ENCODE measurements around the gene CLIC5. TPM values are rescaled to one million over a fixed set of nuclear protein-coding genes. Genes with fewer than 3 reads are reported as not detected.

CLIC5 gene
- total RNA-seq, 4 donors from 2014 or later, result 2.8 to 6.9 (median 5.0) TPM

DNA sequence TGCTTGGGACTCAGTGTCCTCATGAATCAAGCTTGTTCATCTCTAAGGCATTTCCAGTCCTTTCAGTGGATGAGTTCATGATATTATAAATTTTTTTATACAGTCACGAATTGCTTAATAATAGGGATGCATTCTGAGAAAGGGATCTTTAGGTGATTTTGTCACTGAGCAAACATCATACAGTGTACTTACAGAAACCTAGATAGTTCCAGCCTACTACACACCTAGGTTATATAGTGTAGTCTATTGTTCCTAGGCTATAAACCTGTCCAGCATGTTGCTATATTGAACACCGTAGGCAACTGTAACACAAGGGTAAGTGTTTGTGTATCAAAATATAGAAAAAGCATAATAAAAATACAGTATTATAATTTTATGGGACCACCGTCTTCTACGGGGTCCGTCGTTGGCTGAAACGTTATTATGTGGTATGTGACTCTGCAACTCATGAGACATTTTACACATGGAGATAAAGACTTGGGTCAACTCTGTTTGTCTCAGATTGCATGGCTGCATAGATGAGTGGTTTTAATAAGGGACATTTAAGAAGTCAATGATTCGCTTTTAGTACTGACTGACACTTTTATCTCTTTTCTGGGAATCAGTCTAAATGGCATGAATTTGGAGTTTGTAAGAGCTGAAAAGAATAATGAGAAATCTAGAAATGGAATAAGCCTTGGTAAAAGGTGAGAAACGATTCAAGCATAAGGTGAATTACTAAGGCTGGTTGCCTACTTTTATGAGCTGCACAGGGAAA is 33.2 kb downstream of the CLIC5 start:
- no peak overlapping the region for H3K4me3 ChIP-seq
- 94% methylated on average over 8 to 9 of the region's 9 CpGs for WGBS, 2 donors (ENCODE audit: low coverage in 1 of 2)
- H3K27me3 ChIP-seq, result no peaks in the 10 kb centered on the region
- H3K9me3 ChIP-seq, result no peaks in the 10 kb centered on the region
- TF ChIP-seq POLR2A (IDR thresholded peaks at IDR 0.05), result no peak
- TF ChIP-seq, protein P1, sequence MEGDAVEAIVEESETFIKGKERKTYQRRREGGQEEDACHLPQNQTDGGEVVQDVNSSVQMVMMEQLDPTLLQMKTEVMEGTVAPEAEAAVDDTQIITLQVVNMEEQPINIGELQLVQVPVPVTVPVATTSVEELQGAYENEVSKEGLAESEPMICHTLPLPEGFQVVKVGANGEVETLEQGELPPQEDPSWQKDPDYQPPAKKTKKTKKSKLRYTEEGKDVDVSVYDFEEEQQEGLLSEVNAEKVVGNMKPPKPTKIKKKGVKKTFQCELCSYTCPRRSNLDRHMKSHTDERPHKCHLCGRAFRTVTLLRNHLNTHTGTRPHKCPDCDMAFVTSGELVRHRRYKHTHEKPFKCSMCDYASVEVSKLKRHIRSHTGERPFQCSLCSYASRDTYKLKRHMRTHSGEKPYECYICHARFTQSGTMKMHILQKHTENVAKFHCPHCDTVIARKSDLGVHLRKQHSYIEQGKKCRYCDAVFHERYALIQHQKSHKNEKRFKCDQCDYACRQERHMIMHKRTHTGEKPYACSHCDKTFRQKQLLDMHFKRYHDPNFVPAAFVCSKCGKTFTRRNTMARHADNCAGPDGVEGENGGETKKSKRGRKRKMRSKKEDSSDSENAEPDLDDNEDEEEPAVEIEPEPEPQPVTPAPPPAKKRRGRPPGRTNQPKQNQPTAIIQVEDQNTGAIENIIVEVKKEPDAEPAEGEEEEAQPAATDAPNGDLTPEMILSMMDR (IDR thresholded peaks at IDR 0.05), result no peak
- TF ChIP-seq EP300 (IDR thresholded peaks at IDR 0.05), result no peak
- TF ChIP-seq POLR2AphosphoS5 (IDR thresholded peaks at IDR 0.05), result no peak
- no peak for ATAC-seq
- H3K36me3 ChIP-seq, result no peaks in the 10 kb centered on the region
- no peak overlapping the region for H3K27ac ChIP-seq
- no peaks in the 10 kb centered on the region for H3K4me1 ChIP-seq

DNA sequence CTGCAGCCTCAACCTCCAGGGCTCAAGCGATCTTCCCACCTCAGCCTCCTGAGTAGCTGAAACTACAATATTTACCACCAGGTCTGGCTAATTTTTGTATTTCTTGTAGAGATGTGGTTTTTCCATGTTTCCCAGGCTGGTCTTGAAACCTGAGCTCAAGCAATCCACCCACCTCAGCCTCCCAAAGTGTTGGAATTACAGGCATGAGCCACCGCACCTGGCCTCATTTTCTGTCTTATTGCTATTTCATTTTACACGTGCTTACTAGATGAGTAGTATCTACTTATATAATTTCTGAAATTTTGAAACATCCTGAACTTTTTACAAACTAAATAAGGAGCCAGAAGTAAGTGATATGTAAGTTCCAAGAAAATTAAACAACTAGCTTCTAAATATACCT is 34.6 kb downstream of the CLIC5 start:
- Histone ChIP-seq H3K4me1 (no peaks in the 10 kb centered on the region), H3K4me3 (no peak overlapping the region)
- 87% methylated on average over 3 of the region's 3 CpGs; no CpG with 5 or more reads in 1 of the 2 donors for WGBS, 2 donors (ENCODE audit: low coverage in 1 of 2)

DNA sequence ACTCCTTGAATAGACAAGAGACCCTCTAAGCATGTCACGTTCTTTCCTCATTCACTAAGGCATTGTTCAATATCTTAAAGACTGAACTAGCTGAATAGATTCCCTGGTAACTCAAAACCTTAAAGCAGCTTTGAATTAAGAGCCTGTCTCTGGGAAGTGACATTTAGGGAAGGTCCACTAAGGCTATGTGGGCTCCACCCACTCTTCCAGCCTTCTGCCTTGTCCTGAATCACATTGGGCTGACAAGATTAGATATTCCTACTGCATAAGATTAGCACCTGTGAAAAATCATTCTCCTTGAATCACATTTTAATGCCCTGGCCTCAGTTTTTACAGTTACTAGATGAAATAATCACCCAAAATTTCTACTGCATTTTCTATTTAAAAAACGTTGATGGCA is 36.3 kb downstream of the CLIC5 start:
- peaks cover 0 to 13% (median 0%) of the 10 kb centered on the region in 3 donors for H3K9me3 ChIP-seq
- H3K4me1 ChIP-seq, result no peaks in the 10 kb centered on the region
- no peak overlapping the region for H3K27ac ChIP-seq
- no peak overlapping the region for H3K4me3 ChIP-seq
- TF ChIP-seq, protein P1 (IDR thresholded peaks at IDR 0.05), result no peak
- H3K27me3 ChIP-seq, result no peaks in the 10 kb centered on the region
- ATAC-seq, result no peak
- WGBS, 2 donors (ENCODE audit: low coverage in 1 of 2), result 58 to 59% methylated on average over 2 of the region's 2 CpGs
- no peaks in the 10 kb centered on the region for H3K36me3 ChIP-seq

More for the DNA sequence above, 34.6 kb downstream of the CLIC5 start:
- no peak for ATAC-seq
- H3K27ac ChIP-seq, result no peak overlapping the region
- H3K27me3 ChIP-seq, result no peaks in the 10 kb centered on the region
- H3K36me3 ChIP-seq, result no peaks in the 10 kb centered on the region
- TF ChIP-seq POLR2A (IDR thresholded peaks at IDR 0.05), result no peak
- TF ChIP-seq POLR2AphosphoS5 (IDR thresholded peaks at IDR 0.05), result no peak
- no peaks in the 10 kb centered on the region for H3K9me3 ChIP-seq

DNA sequence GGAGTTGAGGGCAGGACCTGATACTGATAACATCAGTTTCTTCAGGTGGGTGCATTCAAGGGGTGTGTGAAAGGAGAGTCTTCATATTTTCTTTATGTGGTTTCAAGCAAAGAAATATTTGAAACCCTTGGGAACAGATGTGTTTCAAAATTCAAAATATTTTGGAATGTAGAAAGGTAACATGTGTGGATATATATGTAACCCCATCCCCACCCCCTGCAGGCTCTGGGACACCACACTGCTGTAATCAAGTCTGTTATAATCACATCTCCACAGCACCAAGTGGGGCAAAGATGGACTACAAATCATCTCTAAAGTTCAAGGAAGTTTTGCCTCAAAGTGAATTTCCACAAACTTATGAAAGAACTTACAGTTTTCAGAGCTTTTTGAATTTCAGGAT is 41.1 kb downstream of the CLIC5 start:
- H3K36me3 ChIP-seq, result no peaks in the 10 kb centered on the region
- H3K27ac ChIP-seq, result no peak overlapping the region
- H3K9me3 ChIP-seq, result peaks cover 0 to 13% (median 0%) of the 10 kb centered on the region in 3 donors
- H3K4me1 ChIP-seq, result peaks cover 0 to 9% (median 0%) of the 10 kb centered on the region in 3 donors
- TF ChIP-seq, protein P1 (IDR thresholded peaks at IDR 0.05), result no peak
- TF ChIP-seq EP300 (IDR thresholded peaks at IDR 0.05) (no peak), POLR2AphosphoS5 (IDR thresholded peaks at IDR 0.05) (no peak), POLR2A (IDR thresholded peaks at IDR 0.05) (no peak)
- ATAC-seq, result no peak
- H3K4me3 ChIP-seq, result no peak overlapping the region
- H3K27me3 ChIP-seq, result no peaks in the 10 kb centered on the region

DNA sequence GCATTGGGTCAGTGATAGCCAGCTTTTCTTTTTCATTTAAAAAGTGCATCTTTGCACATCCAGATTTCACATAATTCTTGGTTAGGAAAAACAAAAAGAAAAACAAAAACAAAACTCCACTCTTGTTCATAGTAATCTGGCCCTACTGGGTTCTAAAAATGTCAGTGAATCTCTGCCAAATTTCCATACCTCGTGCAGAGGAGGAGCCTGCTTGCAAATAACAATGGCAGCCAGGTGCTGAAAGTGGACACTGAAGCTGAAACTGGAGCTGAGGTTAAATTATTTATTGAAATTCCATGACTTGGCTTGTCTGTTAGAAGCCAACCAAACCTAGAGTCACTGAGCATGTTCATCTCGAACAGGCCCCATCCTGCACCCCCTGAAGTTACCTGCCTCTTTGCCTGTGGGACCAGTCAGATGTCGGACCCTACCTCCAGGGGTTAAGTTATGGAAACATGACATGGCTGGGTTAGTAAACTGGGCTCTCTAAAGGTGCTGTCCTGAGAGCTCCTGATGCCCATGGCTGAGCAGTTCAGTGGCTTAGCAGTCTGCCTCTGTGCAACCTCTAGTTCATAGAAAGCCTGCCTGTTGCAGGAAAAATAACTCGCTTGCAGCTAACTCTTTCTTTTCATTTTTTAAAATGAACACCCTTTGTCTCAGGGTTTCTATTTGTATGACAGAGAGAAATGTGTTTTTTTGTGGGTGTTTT is 42.7 kb downstream of the CLIC5 start:
- TF ChIP-seq POLR2AphosphoS5 (IDR thresholded peaks at IDR 0.05) (no peak), EP300 (IDR thresholded peaks at IDR 0.05) (no peak), POLR2A (IDR thresholded peaks at IDR 0.05) (no peak)
- TF ChIP-seq, protein P1 (IDR thresholded peaks at IDR 0.05), result no peak
- Histone ChIP-seq H3K36me3 (no peaks in the 10 kb centered on the region), H3K27me3 (no peaks in the 10 kb centered on the region), H3K4me3 (no peak overlapping the region), H3K9me3 (peaks cover 0 to 13% (median 0%) of the 10 kb centered on the region in 3 donors), H3K4me1 (peaks cover 0 to 9% (median 0%) of the 10 kb centered on the region in 3 donors), H3K27ac (no peak overlapping the region)
- no peak for ATAC-seq
- 85 to 88% methylated on average over 2 to 4 of the region's 4 CpGs for WGBS, 2 donors (ENCODE audit: low coverage in 1 of 2)

Data from gastroesophageal sphincter (tissue), 4 donors.